ENCODE measurements around the gene GRIK5.
"Not testable (repeated sequence)": the region's sequence is repeated elsewhere in the genome, so short reads cannot be mapped to it uniquely, and the experiment has no call there.

GRIK5 gene

DNA sequence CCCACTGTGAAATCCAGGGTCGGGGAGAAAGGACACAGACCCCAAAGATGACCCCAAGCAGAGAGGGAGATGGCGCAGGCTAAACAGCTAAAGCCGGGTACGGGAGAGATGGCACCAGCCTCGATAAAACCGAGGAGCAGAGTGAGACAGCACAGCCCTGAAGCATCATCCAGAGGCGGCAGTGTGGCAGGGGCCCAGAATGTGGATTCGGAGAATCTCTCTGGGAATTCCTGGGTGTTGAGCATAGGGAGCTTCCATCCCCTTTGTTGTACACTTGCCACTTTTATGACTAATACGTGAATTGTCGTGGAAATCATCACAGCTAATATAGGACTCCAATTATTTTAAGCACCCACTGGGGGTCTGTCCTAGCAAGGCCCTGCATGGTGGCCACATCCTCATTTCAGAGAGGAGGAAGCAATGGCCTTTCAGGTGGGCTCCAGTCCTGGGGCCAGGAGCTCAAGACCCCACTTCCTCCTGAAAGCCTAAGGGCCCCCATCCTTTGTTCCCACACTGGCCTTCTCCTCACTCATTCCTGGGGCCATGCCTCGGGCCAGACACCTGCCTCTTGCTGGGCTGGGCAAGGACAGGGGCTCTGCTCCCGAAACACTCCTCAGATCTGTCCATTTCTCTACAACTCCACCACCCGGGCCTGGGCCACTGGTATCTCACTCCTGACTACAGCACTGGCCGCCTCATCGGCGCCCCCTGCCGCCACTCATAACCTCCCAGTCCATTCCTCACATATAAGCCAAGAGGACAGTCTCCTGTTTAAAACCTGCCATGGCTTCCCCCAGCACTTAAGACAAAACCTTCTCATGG, 46.7 kb downstream of the GRIK5 start:
- DNase-seq (ENCODE audit: insufficient read length) (no peak), FAIRE-seq (no peak)
- TF ChIP-seq POLR2AphosphoS5 (IDR thresholded peaks at IDR 0.05; ENCODE audit: low read depth, low read length): no peak
- TF ChIP-seq TAF1 (IDR thresholded peaks at IDR 0.05; ENCODE audit: borderline replicate concordance, low read depth, low read length): no peak
- TF ChIP-seq POLR2A (IDR thresholded peaks at IDR 0.05; ENCODE audit: low read depth, low read length): no peak

DNA sequence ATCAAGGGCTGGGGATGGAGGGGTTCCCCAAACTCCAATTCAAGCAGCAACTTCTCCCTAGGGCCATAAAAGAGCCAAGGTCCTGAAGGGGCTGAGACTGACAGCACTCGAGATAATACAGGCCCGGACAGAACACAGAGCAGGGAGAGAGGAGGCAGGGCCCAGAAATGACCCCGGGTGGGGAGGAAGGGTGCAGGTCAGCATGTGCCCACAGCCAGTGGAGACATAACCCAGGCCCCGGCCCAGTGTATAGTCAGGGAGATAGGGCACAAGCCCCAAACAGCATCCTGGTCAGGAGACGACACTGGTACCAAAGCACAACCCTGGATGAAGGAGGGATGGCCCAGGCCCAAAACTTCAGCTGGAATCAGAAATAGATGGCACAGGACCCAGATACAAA, 47.4 kb downstream of the GRIK5 start:
- FAIRE-seq: no peak
- DNase-seq (ENCODE audit: insufficient read length): no peak
- TF ChIP-seq POLR2A (IDR thresholded peaks at IDR 0.05; ENCODE audit: low read depth, low read length) (no peak), TAF1 (IDR thresholded peaks at IDR 0.05; ENCODE audit: borderline replicate concordance, low read depth, low read length) (no peak), POLR2AphosphoS5 (IDR thresholded peaks at IDR 0.05; ENCODE audit: low read depth, low read length) (no peak)

DNA sequence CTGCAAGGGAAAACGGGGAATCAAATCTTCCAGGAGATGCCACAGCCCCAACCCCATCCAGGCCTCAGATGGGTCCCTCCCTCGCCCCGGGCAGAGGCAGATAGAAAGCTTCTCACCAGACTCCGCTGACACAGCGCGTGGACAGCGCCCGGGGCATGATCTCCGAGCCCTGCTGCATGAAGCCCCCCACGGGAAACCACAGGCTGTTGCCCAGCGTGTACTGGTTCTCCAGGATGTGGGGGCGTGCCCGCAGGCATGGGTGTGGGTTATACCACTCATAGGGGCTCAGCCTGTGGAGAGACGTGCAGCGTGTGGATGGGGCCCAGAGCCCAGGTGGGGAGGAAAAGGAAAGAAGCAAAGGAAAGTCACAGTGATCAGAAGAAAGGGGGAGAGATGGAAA, 48.8 kb downstream of the GRIK5 start:
- TF ChIP-seq TAF1 (IDR thresholded peaks at IDR 0.05; ENCODE audit: borderline replicate concordance, low read depth, low read length) (no peak), POLR2AphosphoS5 (IDR thresholded peaks at IDR 0.05; ENCODE audit: low read depth, low read length) (no peak), POLR2A (IDR thresholded peaks at IDR 0.05; ENCODE audit: low read depth, low read length) (no peak)
- FAIRE-seq (no peak), DNase-seq (ENCODE audit: insufficient read length) (no peak)

DNA sequence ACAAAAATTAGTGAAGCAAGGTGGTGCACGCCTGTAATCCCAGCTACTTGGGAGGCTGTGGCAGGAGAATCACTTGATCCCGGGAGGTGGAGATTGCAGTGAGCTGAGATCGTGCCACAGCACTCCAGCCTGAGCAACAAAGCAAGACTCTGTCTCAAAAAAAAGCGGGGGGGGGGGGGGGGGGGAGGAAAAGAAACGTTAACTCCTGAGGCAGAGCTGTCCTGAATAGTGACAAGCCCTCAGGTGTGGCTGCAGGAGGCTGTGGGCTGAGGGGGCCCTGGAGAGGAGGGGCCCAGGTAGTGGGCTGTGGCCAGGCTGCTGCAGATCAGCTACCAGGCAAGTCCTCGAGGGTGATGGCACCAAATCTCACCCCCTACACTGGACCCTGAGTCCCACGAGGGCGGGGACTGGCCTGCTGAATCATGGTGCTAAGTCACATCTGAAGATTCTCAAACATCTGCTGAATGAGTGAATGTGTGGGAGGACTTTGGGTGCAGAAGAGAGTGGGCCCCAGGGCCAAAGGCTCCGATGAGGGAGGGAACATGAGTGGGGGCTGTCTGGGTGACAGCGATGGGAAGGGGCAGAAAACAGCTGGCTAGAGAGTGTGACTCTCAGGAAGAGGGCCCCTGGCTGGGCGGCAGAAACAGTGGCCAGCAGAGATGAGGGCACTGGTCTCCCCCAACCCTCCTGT, 51.4 kb downstream of the GRIK5 start:
- no peak for DNase-seq (ENCODE audit: insufficient read length)
- TF ChIP-seq POLR2A (IDR thresholded peaks at IDR 0.05; ENCODE audit: low read depth, low read length) (no peak), POLR2AphosphoS5 (IDR thresholded peaks at IDR 0.05; ENCODE audit: low read depth, low read length) (no peak), TAF1 (IDR thresholded peaks at IDR 0.05; ENCODE audit: borderline replicate concordance, low read depth, low read length) (no peak)
- FAIRE-seq: no peak

GRCh38 chr19:42017040-42017439, 53.0 kb downstream of the GRIK5 start:
- no peak for FAIRE-seq
- TF ChIP-seq POLR2AphosphoS5 (IDR thresholded peaks at IDR 0.05; ENCODE audit: low read depth, low read length) (no peak), POLR2A (IDR thresholded peaks at IDR 0.05; ENCODE audit: low read depth, low read length) (no peak), TAF1 (IDR thresholded peaks at IDR 0.05; ENCODE audit: borderline replicate concordance, low read depth, low read length) (no peak)
- DNase-seq (ENCODE audit: insufficient read length): no peak

DNA sequence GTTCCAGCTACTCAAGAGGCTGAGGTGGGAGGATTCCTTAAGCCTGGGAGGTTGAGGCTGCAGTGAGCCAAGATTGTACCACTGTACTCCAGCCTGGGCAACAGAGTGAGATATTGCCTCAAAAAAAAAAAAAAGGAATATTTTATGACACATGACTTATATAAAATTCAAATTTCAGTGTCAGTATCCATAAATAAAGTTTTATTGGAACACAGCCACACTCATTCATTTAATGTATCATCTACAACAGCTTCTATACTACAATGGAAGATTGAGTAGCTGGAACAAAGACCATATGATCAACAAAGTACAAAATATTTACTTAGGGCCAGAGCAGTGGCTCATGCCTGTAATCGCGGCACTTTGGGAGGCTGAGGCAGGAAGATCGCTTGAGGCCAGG, 57.3 kb downstream of the GRIK5 start:
- not testable (repeated sequence) for DNase-seq (ENCODE audit: insufficient read length); FAIRE-seq

DNA sequence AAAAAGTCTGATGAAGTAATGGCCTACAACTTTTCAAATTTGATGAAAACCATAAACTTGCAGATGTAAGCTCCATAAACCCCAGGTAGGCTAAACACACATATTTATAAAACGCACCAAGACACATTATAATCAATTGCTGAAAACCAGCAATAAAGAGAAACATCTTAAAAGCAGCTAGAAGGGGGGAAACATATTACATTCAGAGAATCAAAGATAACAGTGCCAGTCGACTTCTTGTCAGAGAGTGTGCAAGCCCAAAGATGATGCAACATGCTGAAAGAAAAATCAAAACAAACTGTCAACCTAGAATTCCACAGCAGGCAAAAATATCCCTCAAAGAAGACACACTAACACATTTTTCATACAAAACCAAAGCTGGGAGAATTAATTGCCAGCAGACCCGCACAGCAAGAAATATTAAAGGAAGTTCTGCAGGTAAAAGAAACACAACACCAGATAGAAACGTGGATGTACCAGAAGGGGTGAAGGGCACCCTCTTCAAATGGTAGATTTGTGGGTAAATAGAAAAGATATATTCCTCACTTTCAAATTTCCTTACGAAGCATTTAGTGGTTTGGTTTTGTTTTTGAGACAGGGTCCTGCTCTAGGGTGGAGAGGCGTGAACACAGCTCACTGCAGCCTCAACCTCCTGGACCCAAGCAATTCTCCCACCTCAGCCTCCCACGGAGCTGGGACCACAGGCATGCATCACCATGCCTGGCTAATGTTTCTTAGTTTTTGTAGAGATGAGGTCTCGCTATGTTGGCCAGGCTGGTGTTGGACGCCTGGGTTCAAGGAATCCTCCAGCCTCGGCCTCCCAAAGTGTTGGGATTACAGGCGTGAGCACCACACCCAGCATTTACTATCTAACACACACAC, 59.5 kb downstream of the GRIK5 start:
- DNase-seq (ENCODE audit: insufficient read length) (no peak), FAIRE-seq (no peak)
- no peak for TF ChIP-seq POLR2A (IDR thresholded peaks at IDR 0.05; ENCODE audit: low read depth, low read length)
- TF ChIP-seq POLR2AphosphoS5 (IDR thresholded peaks at IDR 0.05; ENCODE audit: low read depth, low read length): no peak
- no peak for TF ChIP-seq TAF1 (IDR thresholded peaks at IDR 0.05; ENCODE audit: borderline replicate concordance, low read depth, low read length)

- TF ChIP-seq POLR2AphosphoS5 (IDR thresholded peaks at IDR 0.05; ENCODE audit: low read depth, low read length) (no peak), POLR2A (IDR thresholded peaks at IDR 0.05; ENCODE audit: low read depth, low read length) (no peak), TAF1 (IDR thresholded peaks at IDR 0.05; ENCODE audit: borderline replicate concordance, low read depth, low read length) (no peak)
- no peak for FAIRE-seq
- no peak for DNase-seq (ENCODE audit: insufficient read length)
These were observed 63.4 kb downstream of the GRIK5 start for GRCh38 chr19:42006569-42006968.

- DNase-seq (ENCODE audit: insufficient read length) (no peak), FAIRE-seq (no peak)
- TF ChIP-seq POLR2AphosphoS5 (IDR thresholded peaks at IDR 0.05; ENCODE audit: low read depth, low read length) (no peak), TAF1 (IDR thresholded peaks at IDR 0.05; ENCODE audit: borderline replicate concordance, low read depth, low read length) (no peak), POLR2A (IDR thresholded peaks at IDR 0.05; ENCODE audit: low read depth, low read length) (no peak)
These were observed 64.5 kb downstream of the GRIK5 start for GRCh38 chr19:42005504-42005903.

GRCh38 chr19:42003506-42004294, 66.3 kb downstream of the GRIK5 start:
- DNase-seq (ENCODE audit: insufficient read length) (no peak), FAIRE-seq (no peak)

DNA sequence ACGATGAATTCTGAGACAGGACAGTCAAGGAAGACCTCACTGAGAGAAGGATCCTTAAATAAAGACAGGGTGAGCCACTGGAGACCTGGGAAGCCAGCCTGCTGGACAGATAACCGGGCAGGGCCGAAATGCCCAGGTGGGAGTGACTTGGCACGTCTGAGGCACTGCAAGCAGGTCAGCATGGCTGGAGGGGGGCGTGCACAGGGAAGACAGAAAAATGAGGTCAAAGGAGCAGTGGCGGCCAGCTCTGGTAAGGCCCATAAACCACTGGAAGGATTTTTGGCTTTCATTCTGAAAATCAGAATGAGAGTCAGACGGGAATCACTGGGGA, 70.2 kb downstream of the GRIK5 start:
- DNase-seq (ENCODE audit: insufficient read length) (no peak), FAIRE-seq (no peak)
- TF ChIP-seq POLR2AphosphoS5 (IDR thresholded peaks at IDR 0.05; ENCODE audit: low read depth, low read length) (no peak), TAF1 (IDR thresholded peaks at IDR 0.05; ENCODE audit: borderline replicate concordance, low read depth, low read length) (no peak), POLR2A (IDR thresholded peaks at IDR 0.05; ENCODE audit: low read depth, low read length) (no peak)

More at GRCh38 chr19:42003506-42004294, 66.3 kb downstream of the GRIK5 start:
- TF ChIP-seq TAF1 (IDR thresholded peaks at IDR 0.05; ENCODE audit: borderline replicate concordance, low read depth, low read length) (no peak), POLR2AphosphoS5 (IDR thresholded peaks at IDR 0.05; ENCODE audit: low read depth, low read length) (no peak)
